ENCODE data around the gene SH2B2. TPM values are rescaled to one million over a fixed set of nuclear protein-coding genes. Genes with fewer than 3 reads are reported as not detected.

The SH2B2 gene
- total RNA-seq, 1 donor from 2014 or later, result 8.8 TPM

GRCh38 chr7:102313997-102314780 lies 27.5 kb downstream of the SH2B2 start:
- intact Hi-C loops (cut with DNase I), result no loop called here
- Histone ChIP-seq H3K4me1 (no peaks in the 10 kb centered on the region), H3K27ac (no peak overlapping the region), H3K36me3 (peaks cover 0 to 11% of the 10 kb centered on the region in 2 donors), H3K9me3 (no peaks in the 10 kb centered on the region), H3K4me3 (no peak overlapping the region), H3K27me3 (no peaks in the 10 kb centered on the region)
- TF ChIP-seq POLR2A (IDR thresholded peaks at IDR 0.05) (no peak), POLR2AphosphoS5 (IDR thresholded peaks at IDR 0.05; ENCODE audit: insufficient read depth in 1 of 2, low read depth in 1 of 2) (no peak)
- TF ChIP-seq, protein P1, sequence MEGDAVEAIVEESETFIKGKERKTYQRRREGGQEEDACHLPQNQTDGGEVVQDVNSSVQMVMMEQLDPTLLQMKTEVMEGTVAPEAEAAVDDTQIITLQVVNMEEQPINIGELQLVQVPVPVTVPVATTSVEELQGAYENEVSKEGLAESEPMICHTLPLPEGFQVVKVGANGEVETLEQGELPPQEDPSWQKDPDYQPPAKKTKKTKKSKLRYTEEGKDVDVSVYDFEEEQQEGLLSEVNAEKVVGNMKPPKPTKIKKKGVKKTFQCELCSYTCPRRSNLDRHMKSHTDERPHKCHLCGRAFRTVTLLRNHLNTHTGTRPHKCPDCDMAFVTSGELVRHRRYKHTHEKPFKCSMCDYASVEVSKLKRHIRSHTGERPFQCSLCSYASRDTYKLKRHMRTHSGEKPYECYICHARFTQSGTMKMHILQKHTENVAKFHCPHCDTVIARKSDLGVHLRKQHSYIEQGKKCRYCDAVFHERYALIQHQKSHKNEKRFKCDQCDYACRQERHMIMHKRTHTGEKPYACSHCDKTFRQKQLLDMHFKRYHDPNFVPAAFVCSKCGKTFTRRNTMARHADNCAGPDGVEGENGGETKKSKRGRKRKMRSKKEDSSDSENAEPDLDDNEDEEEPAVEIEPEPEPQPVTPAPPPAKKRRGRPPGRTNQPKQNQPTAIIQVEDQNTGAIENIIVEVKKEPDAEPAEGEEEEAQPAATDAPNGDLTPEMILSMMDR (IDR thresholded peaks at IDR 0.05), result no peak
- DNase-seq (ENCODE audit: extremely low spot score in 2 of 2), result no peak

- Histone ChIP-seq H3K27me3 (no peaks in the 10 kb centered on the region), H3K27ac (no peak overlapping the region), H3K9me3 (no peaks in the 10 kb centered on the region), H3K36me3 (peaks cover 0 to 11% of the 10 kb centered on the region in 2 donors), H3K4me3 (no peak overlapping the region), H3K4me1 (no peaks in the 10 kb centered on the region)
- intact Hi-C loops (cut with DNase I), result no loop called here
- no peak for DNase-seq (ENCODE audit: extremely low spot score in 2 of 2)
- TF ChIP-seq, protein P1 (IDR thresholded peaks at IDR 0.05), result no peak
- no peak for TF ChIP-seq POLR2AphosphoS5 (IDR thresholded peaks at IDR 0.05; ENCODE audit: insufficient read depth in 1 of 2, low read depth in 1 of 2)
Observed at GRCh38 chr7:102317231-102318059, 30.8 kb downstream of the SH2B2 start.

GRCh38 chr7:102318482-102318971 lies 31.9 kb downstream of the SH2B2 start:
- no peak overlapping the region for H3K27ac ChIP-seq
- no peak for DNase-seq (ENCODE audit: extremely low spot score in 2 of 2)
- H3K4me1 ChIP-seq, result no peaks in the 10 kb centered on the region
- TF ChIP-seq POLR2A (IDR thresholded peaks at IDR 0.05), result no peak
- no peak for TF ChIP-seq POLR2AphosphoS5 (IDR thresholded peaks at IDR 0.05; ENCODE audit: insufficient read depth in 1 of 2, low read depth in 1 of 2)
- TF ChIP-seq, protein P1 (IDR thresholded peaks at IDR 0.05), result no peak
- H3K4me3 ChIP-seq, result no peak overlapping the region
- intact Hi-C loops (cut with DNase I), result no loop called here
- H3K36me3 ChIP-seq, result peaks cover 0 to 11% of the 10 kb centered on the region in 2 donors
- no peaks in the 10 kb centered on the region for H3K27me3 ChIP-seq
- H3K9me3 ChIP-seq, result no peaks in the 10 kb centered on the region

- Histone ChIP-seq H3K9me3 (no peaks in the 10 kb centered on the region), H3K4me1 (no peaks in the 10 kb centered on the region), H3K27me3 (no peaks in the 10 kb centered on the region), H3K27ac (no peak overlapping the region), H3K4me3 (no peak overlapping the region), H3K36me3 (peaks cover 0 to 1% of the 10 kb centered on the region in 2 donors)
- intact Hi-C loops (cut with DNase I), result no loop called here
- DNase-seq (ENCODE audit: extremely low spot score in 2 of 2), result no peak
- TF ChIP-seq, protein P1 (IDR thresholded peaks at IDR 0.05), result no peak
- TF ChIP-seq POLR2AphosphoS5 (IDR thresholded peaks at IDR 0.05; ENCODE audit: insufficient read depth in 1 of 2, low read depth in 1 of 2) (no peak), POLR2A (IDR thresholded peaks at IDR 0.05) (no peak)
Observed at GRCh38 chr7:102319671-102320070, 33.0 kb downstream of the SH2B2 start.
